ENCODE data around the gene APC2. TPM values are rescaled to one million over a fixed set of nuclear protein-coding genes. Genes with fewer than 3 reads are reported as not detected.
"Not testable (repeated sequence)": the region's sequence is repeated elsewhere in the genome, so short reads cannot be mapped to it uniquely, and the experiment has no call there.

APC2 gene
- total RNA-seq, 1 experiment from 2014 or later: 0.02 TPM

GRCh38 chr19:1426736-1427135, 23.2 kb upstream of the APC2 start:
- DNase-seq (ENCODE audit: extremely low read depth, low read depth): no peak

GRCh38 chr19:1427221-1427920, 22.6 kb upstream of the APC2 start:
- no peak for DNase-seq (ENCODE audit: extremely low read depth, low read depth)

- no peak for DNase-seq (ENCODE audit: extremely low read depth, low read depth)
Observed at GRCh38 chr19:1428738-1429391, 21.1 kb upstream of the APC2 start.

- DNase-seq (ENCODE audit: extremely low read depth, low read depth): no peak
Observed at GRCh38 chr19:1429750-1430149, 20.2 kb upstream of the APC2 start.

GRCh38 chr19:1430246-1430645, 19.7 kb upstream of the APC2 start:
- no peak for DNase-seq (ENCODE audit: extremely low read depth, low read depth)

- DNase-seq (ENCODE audit: extremely low read depth, low read depth): no peak
Observed at GRCh38 chr19:1431759-1432506, 18.0 kb upstream of the APC2 start.

- no peak for DNase-seq (ENCODE audit: extremely low read depth, low read depth)
Observed at GRCh38 chr19:1432507-1432887, 17.4 kb upstream of the APC2 start.

GRCh38 chr19:1433119-1434039, 16.5 kb upstream of the APC2 start:
- DNase-seq (ENCODE audit: extremely low read depth, low read depth): no peak

GRCh38 chr19:1434040-1434366, 15.9 kb upstream of the APC2 start:
- no peak for DNase-seq (ENCODE audit: extremely low read depth, low read depth)

- DNase-seq (ENCODE audit: extremely low read depth, low read depth): no peak
Observed at GRCh38 chr19:1434577-1435060, 15.3 kb upstream of the APC2 start.

GRCh38 chr19:1435378-1435989, 14.4 kb upstream of the APC2 start:
- no peak for DNase-seq (ENCODE audit: extremely low read depth, low read depth)

GRCh38 chr19:1437609-1438008, 12.3 kb upstream of the APC2 start:
- no peak for DNase-seq (ENCODE audit: extremely low read depth, low read depth)

- DNase-seq (ENCODE audit: extremely low read depth, low read depth): peak; percentile 86
Observed at GRCh38 chr19:1438035-1438932, 11.6 kb upstream of the APC2 start, which contains the start of gene RPS15. RPS15 (plus strand) TSS chr19:1438396; CDS start chr19:1438426, 30 bp downstream.

GRCh38 chr19:1438933-1439354, 11.0 kb upstream of the APC2 start:
- DNase-seq (ENCODE audit: extremely low read depth, low read depth): no peak

GRCh38 chr19:1439525-1440417, 10.2 kb upstream of the APC2 start:
- DNase-seq (ENCODE audit: extremely low read depth, low read depth): not testable (repeated sequence)

- no peak for DNase-seq (ENCODE audit: extremely low read depth, low read depth)
Observed at GRCh38 chr19:1440418-1440801, 9.5 kb upstream of the APC2 start.

GRCh38 chr19:1441022-1441426, 8.9 kb upstream of the APC2 start:
- DNase-seq (ENCODE audit: extremely low read depth, low read depth): no peak
